Ecto neural progenitor cell (in vitro differentiated cells): Measurements from ENCODE around the gene KIF5A.
"Not testable (repeated sequence)": the region's sequence is repeated elsewhere in the genome, so short reads cannot be mapped to it uniquely, and the experiment has no call there.

Source experiments
- DNase-seq: peaks from one replicate; pipeline ENCODE4 v3.0.0-alpha.2; 2018; ENCODE audit warnings: low spot score

The KIF5A gene

GRCh38 chr12:57549909-57550640 lies at the start of gene KIF5A:
Gene KIF5A, plus strand, starts transcription at chr12:57550044. Its CDS starts 228 bp downstream, at chr12:57550272.
- peak; percentile 85 for DNase-seq

GRCh38 chr12:57500213-57500612 lies 49.6 kb upstream of the KIF5A start:
- no peak for DNase-seq

- DNase-seq = not testable (repeated sequence)
These were observed 47.4 kb upstream of the KIF5A start for GRCh38 chr12:57502311-57502969.

- DNase-seq = not testable (repeated sequence)
These were observed 43.3 kb upstream of the KIF5A start for GRCh38 chr12:57506541-57506940.

GRCh38 chr12:57507796-57508195 lies 42.0 kb upstream of the KIF5A start:
- not testable (repeated sequence) for DNase-seq

- no peak for DNase-seq
These were observed 38.7 kb upstream of the KIF5A start for GRCh38 chr12:57511161-57511560.

GRCh38 chr12:57511588-57512325 lies 38.1 kb upstream of the KIF5A start:
- DNase-seq = no peak

- DNase-seq = no peak
These were observed 37.2 kb upstream of the KIF5A start for GRCh38 chr12:57512665-57513064.

GRCh38 chr12:57513266-57513665 lies 36.6 kb upstream of the KIF5A start:
- DNase-seq = no peak

GRCh38 chr12:57513677-57514076 lies 36.2 kb upstream of the KIF5A start:
- not testable (repeated sequence) for DNase-seq

GRCh38 chr12:57514246-57514645 lies 35.6 kb upstream of the KIF5A start:
- DNase-seq = not testable (repeated sequence)

- no peak for DNase-seq
These were observed 35.0 kb upstream of the KIF5A start for GRCh38 chr12:57514720-57515407.

GRCh38 chr12:57515408-57515933 lies 34.4 kb upstream of the KIF5A start:
- DNase-seq = no peak

GRCh38 chr12:57515934-57516541 lies 33.8 kb upstream of the KIF5A start:
- DNase-seq = no peak

GRCh38 chr12:57516617-57517153 lies 33.2 kb upstream of the KIF5A start:
- DNase-seq = no peak

- DNase-seq = no peak
These were observed 32.7 kb upstream of the KIF5A start for GRCh38 chr12:57517187-57517586.

GRCh38 chr12:57517718-57518117 lies 32.1 kb upstream of the KIF5A start:
- not testable (repeated sequence) for DNase-seq

- no peak for DNase-seq
These were observed 31.5 kb upstream of the KIF5A start for GRCh38 chr12:57518176-57518919.

GRCh38 chr12:57518920-57519795 lies 30.7 kb upstream of the KIF5A start:
- peak; percentile 75 for DNase-seq

GRCh38 chr12:57519796-57520052 lies 30.1 kb upstream of the KIF5A start:
- peak; percentile 80 for DNase-seq
